A673 (cell line): ENCODE results near the gene SLC12A3. TPM values are rescaled to one million over a fixed set of nuclear protein-coding genes. Genes with fewer than 3 reads are reported as not detected.

ENCODE experiments used
- BruUV-seq: library from RNA; stranded (reverse); fragments of 400-500 nt; replicated peaks from 2 replicates; lab custom pipeline; 2021; lab: Mats Ljungman, UMichigan
- CTCF ChIA-PET: fragments of 300-600 bp; sonication (Branson Sonifier 250); formaldehyde crosslinking; loops from one replicate; lab custom pipeline; 2022; ENCODE audit warnings: antibody characterized with exemption; lab: Charles Lee
- POLR2A ChIA-PET: fragments of 300-600 bp; sonication (Branson Sonifier 250); formaldehyde crosslinking; loops from one replicate; lab custom pipeline; 2022; ENCODE audit warnings: antibody characterized with exemption; ENCODE audit not compliant: low non-redundant PET; lab: Charles Lee
- DNase-seq: peaks from one replicate; pipeline ENCODE4 v3.0.0-alpha.2; 2015; ENCODE audit warnings: low spot score
- H3K27ac ChIP-seq: fragments of 200-600 bp; sonication (generic); 2 replicates; pipeline ENCODE4 v1.5.1; 2016; ENCODE audit warnings: mixed run types, low read depth, mild to moderate bottlenecking, mixed read lengths, antibody characterized with exemption, low read length; ENCODE audit not compliant: poor library complexity, severe bottlenecking
- H3K27me3 ChIP-seq: fragments of 200-600 bp; sonication (generic); replicated peaks from 2 replicates; pipeline ENCODE4 v1.6.1; 2017; ENCODE audit warnings: mixed run types, low read depth, mild to moderate bottlenecking, mixed read lengths, antibody characterized with exemption, low read length; ENCODE audit not compliant: insufficient read depth, poor library complexity
- H3K36me3 ChIP-seq: fragments of 200-600 bp; sonication (generic); 2 replicates; pipeline ENCODE4 v1.6.1; 2016; ENCODE audit warnings: mixed run types, mild to moderate bottlenecking, mixed read lengths, antibody characterized with exemption, low read length; ENCODE audit not compliant: insufficient read depth, poor library complexity, severe bottlenecking
- H3K4me1 ChIP-seq: fragments of 200-600 bp; sonication (generic); 2 replicates; pipeline ENCODE4 v1.6.1; 2017; ENCODE audit warnings: mixed run types, mild to moderate bottlenecking, mixed read lengths, antibody characterized with exemption, low read length; ENCODE audit not compliant: insufficient read depth, poor library complexity, severe bottlenecking
- H3K4me3 ChIP-seq: fragments of 200-600 bp; sonication (generic); 2 replicates; pipeline ENCODE4 v1.5.1; 2016; ENCODE audit warnings: low read depth, mixed run types, mild to moderate bottlenecking, mixed read lengths, low read length; ENCODE audit not compliant: poor library complexity, severe bottlenecking
- H3K9me3 ChIP-seq: fragments of 200-600 bp; sonication (generic); 2 replicates; pipeline ENCODE4 v1.6.1; 2016; ENCODE audit warnings: mixed run types, low read depth, mild to moderate bottlenecking, mixed read lengths, antibody characterized with exemption, low read length; ENCODE audit not compliant: poor library complexity, severe bottlenecking
- EZH2 ChIP-seq: fragments of 200-600 bp; sonication (generic); IDR thresholded peaks from 2 replicates; pipeline ENCODE4 v1.6.1; 2017; ENCODE audit warnings: borderline replicate concordance, low read depth, mild to moderate bottlenecking, mixed read lengths, antibody characterized with exemption, low read length; ENCODE audit not compliant: poor library complexity, severe bottlenecking
- intact Hi-C: fragments of 100-400 bp; cut with micrococcal nuclease; formaldehyde crosslinking; loops from one replicate; pipeline ENCODE4 v1.10.0; 2022; ENCODE audit not compliant: unreplicated experiment
- total RNA-seq: library from RNA; stranded (reverse); gene quantifications from 2 replicates; pipeline ENCODE4 v1.2.3, GENCODE V29; 2021
- TF ChIP-seq, protein P1 (sequence below): fragments of 300-800, 200-600 bp; sonication (generic); conservative IDR thresholded peaks from 2 replicates; pipeline ENCODE4 v1.5.1; 2017; ENCODE audit warnings: low read depth, mild to moderate bottlenecking, antibody characterized with exemption, low read length, moderate library complexity, mixed read lengths

Gene SLC12A3
- total RNA-seq, 1 experiment from 2014 or later, result not detected

DNA sequence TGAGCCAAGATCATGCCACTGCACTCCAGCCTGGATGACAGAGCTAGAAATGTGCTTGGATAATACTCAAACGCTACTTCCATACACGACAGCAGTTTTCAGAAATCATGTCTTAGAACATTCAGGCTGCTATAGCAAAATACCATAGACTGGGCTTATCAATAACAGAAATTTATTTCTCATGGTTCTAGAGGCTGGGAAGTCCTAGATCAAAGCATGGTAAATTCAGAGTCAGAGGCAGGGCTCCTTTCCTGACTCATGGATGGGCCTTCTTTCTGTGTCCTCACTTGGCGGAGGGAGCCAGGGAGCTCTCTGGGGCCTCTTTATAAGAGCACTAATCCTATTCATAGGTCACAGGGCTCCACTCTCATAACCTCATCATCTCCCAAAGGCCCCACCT is 42.4 kb downstream of the SLC12A3 start:
- H3K4me3 ChIP-seq, result no peak overlapping the region
- ChIA-PET POLR2A (no interaction called here), CTCF (no interaction called here)
- H3K27ac ChIP-seq, result no peak overlapping the region
- H3K27me3 ChIP-seq, result no peaks in the 10 kb centered on the region
- H3K36me3 ChIP-seq, result no peaks in the 10 kb centered on the region
- intact Hi-C loops, result no loop called here
- no peaks in the 10 kb centered on the region for H3K4me1 ChIP-seq
- DNase-seq, result no peak
- no TSS peak for BruUV-seq
- TF ChIP-seq, protein P1, sequence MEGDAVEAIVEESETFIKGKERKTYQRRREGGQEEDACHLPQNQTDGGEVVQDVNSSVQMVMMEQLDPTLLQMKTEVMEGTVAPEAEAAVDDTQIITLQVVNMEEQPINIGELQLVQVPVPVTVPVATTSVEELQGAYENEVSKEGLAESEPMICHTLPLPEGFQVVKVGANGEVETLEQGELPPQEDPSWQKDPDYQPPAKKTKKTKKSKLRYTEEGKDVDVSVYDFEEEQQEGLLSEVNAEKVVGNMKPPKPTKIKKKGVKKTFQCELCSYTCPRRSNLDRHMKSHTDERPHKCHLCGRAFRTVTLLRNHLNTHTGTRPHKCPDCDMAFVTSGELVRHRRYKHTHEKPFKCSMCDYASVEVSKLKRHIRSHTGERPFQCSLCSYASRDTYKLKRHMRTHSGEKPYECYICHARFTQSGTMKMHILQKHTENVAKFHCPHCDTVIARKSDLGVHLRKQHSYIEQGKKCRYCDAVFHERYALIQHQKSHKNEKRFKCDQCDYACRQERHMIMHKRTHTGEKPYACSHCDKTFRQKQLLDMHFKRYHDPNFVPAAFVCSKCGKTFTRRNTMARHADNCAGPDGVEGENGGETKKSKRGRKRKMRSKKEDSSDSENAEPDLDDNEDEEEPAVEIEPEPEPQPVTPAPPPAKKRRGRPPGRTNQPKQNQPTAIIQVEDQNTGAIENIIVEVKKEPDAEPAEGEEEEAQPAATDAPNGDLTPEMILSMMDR, result no peak
- TF ChIP-seq EZH2, result no peak
- no peaks in the 10 kb centered on the region for H3K9me3 ChIP-seq

DNA sequence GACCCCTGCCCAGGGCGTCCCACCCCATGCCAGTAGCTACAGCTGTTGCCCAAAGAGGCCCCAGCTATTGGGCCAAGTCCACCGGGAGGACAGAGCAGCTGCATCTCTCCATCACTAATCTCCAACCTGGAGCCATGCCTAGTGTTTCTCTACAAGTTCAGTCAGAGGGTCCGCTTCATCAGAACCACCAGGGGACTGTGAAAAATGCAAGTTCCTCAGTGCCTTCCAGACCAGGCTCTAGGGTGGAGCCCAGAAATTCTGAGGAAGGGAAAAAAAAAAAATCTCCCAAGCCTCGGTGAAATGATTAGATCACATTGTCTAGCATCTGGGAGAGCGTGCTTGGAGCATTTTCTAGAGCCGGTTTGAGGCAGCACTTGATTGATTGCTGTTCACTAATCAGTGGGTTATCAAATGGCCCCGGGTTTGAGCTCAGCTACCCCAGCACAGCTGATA is 44.5 kb downstream of the SLC12A3 start:
- H3K36me3 ChIP-seq, result no peaks in the 10 kb centered on the region
- no peak overlapping the region for H3K4me3 ChIP-seq
- DNase-seq, result no peak
- no TSS peak for BruUV-seq
- intact Hi-C loops, result no loop called here
- no peaks in the 10 kb centered on the region for H3K9me3 ChIP-seq
- H3K27ac ChIP-seq, result no peak overlapping the region
- no peaks in the 10 kb centered on the region for H3K4me1 ChIP-seq
- TF ChIP-seq, protein P1, result no peak
- no peak for TF ChIP-seq EZH2
- no peaks in the 10 kb centered on the region for H3K27me3 ChIP-seq
- POLR2A ChIA-PET, result no interaction called here
- CTCF ChIA-PET, result interaction anchor here (0.7 kb wide), 1 partner anchor 172 kb away, joined by 3 read pairs; no protein-coding TSS in a partner anchor

DNA sequence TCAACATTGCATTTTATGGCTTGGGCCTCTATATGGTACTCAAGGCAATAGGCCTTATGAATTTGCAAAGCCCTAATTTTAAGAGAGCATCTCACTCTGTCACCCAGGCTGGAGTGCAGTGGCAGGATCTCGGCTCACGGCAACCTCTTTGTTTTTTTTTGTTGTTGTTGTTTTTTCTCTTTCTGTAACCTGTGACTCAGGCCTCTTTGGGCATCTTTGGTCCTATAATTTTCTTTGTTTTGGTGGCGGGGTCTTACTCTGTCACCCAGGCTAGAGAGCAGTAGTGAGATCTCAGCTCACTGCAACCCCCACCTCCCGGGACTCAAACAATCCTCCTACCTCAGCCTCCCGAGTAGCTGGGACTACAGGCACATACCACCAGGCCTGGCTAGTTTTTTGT is 45.1 kb downstream of the SLC12A3 start:
- Histone ChIP-seq H3K27me3 (no peaks in the 10 kb centered on the region), H3K9me3 (no peaks in the 10 kb centered on the region), H3K4me3 (no peak overlapping the region), H3K27ac (no peak overlapping the region), H3K36me3 (no peaks in the 10 kb centered on the region), H3K4me1 (no peaks in the 10 kb centered on the region)
- no peak for TF ChIP-seq EZH2
- TF ChIP-seq, protein P1, result no peak
- intact Hi-C loops, result no loop called here
- ChIA-PET POLR2A (no interaction called here), CTCF (interaction anchor here (0.7 kb wide), 1 partner anchor 171 kb away, joined by 3 read pairs; no protein-coding TSS in a partner anchor)
- DNase-seq, result no peak
- BruUV-seq, result no TSS peak
